Activated T-cell treated with anti-CD3 and anti-CD28 coated beads, Interleukin-2, amount 50 U/mL, for 4 hours (primary cell): Measurements from ENCODE around the gene CAMKMT. TPM values are rescaled to one million over a fixed set of nuclear protein-coding genes. Genes with fewer than 3 reads are reported as not detected.

Experiments used
- ATAC-seq, 2 donors: fragments of 200-7000 bp; cut with Tn5 transposase; one replicate each; pipeline ENCODE4 v1.10.0; 2021
- DNase-seq: peaks from one replicate; pipeline ENCODE4 v3.0.0-alpha.2; 2020
- H3K27me3 Mint-ChIP-seq: one replicate; pipeline ENCODE4 v1.8.0; 2021; ENCODE audit warnings: low read depth, mixed read lengths
- H3K36me3 Mint-ChIP-seq: one replicate; pipeline ENCODE4 v1.8.0; 2022; ENCODE audit warnings: mixed read lengths; ENCODE audit not compliant: insufficient read depth
- H3K4me1 Mint-ChIP-seq: one replicate; pipeline ENCODE4 v1.8.0; 2021; ENCODE audit warnings: low read depth, mixed read lengths
- H3K4me3 Mint-ChIP-seq: one replicate; pipeline ENCODE4 v1.8.0; 2021; ENCODE audit warnings: mild to moderate bottlenecking, moderate library complexity, mixed read lengths
- H3K9me3 Mint-ChIP-seq: one replicate; pipeline ENCODE4 v1.8.0; 2021; ENCODE audit warnings: mixed read lengths
- total RNA-seq, 3 donors: library from RNA; stranded (reverse); gene quantifications; one replicate each; pipeline ENCODE4 v1.2.1, GENCODE V29; 2021

The CAMKMT gene
- total RNA-seq, 3 donors from 2014 or later, result 9.5 to 12.3 (median 10.0) TPM

DNA sequence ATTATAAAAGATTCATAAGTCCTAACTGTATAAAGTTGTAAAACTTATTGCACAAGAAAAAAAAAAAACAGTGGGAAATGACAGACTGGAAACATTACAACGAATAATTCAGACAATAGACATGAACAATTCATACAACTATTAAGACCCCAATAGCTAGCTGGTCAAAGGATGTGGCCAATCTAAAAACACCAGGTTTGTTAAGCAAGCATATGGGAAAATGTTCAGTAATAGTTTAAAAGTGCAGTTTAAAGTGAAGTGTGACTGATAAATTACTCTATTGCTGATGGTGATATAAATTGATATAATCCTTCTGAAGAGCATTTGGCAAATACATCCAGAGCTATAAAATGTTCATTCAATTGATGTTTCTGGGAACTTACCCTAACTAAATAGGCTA, 289.0 kb downstream of the CAMKMT start:
- no peaks in the 10 kb centered on the region for H3K9me3 Mint-ChIP-seq
- peaks cover 2% of the 10 kb centered on the region for H3K36me3 Mint-ChIP-seq
- H3K27me3 Mint-ChIP-seq, result no peaks in the 10 kb centered on the region
- no peaks in the 10 kb centered on the region for H3K4me1 Mint-ChIP-seq
- no peak overlapping the region for H3K4me3 Mint-ChIP-seq
- no peak for DNase-seq
- ATAC-seq, result no peak

- Mint-ChIP-seq H3K4me1 (no peaks in the 10 kb centered on the region), H3K36me3 (peaks cover 2% of the 10 kb centered on the region), H3K27me3 (no peaks in the 10 kb centered on the region), H3K4me3 (no peak overlapping the region), H3K9me3 (no peaks in the 10 kb centered on the region)
- no peak for DNase-seq
- no peak for ATAC-seq
Measured at GRCh38 chr2:44651974-44652373, 290.2 kb downstream of the CAMKMT start.

DNA sequence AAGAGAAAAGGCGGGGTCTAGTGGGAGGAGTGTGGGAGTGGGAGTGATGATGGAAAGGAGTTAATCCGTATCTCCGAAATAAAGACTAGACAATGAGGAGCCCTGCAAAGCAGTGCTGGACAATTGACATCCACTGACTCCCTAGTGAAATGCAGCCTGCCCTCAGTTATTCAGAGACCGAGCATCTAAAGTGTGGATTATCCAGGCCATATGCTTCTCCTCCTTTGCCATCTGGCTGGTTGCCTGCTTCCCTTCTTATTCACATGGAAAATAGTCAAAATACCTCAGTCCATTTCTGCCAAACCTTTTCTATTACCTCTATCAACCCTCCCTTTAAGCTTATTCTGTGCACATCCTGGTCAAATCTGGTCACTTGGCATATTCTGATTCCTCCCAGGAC, 291.0 kb downstream of the CAMKMT start:
- H3K27me3 Mint-ChIP-seq, result no peaks in the 10 kb centered on the region
- ATAC-seq, result no peak
- no peaks in the 10 kb centered on the region for H3K4me1 Mint-ChIP-seq
- no peak for DNase-seq
- no peaks in the 10 kb centered on the region for H3K9me3 Mint-ChIP-seq
- no peak overlapping the region for H3K4me3 Mint-ChIP-seq
- peaks cover 2% of the 10 kb centered on the region for H3K36me3 Mint-ChIP-seq

- ATAC-seq, result no peak
- H3K27me3 Mint-ChIP-seq, result no peaks in the 10 kb centered on the region
- H3K9me3 Mint-ChIP-seq, result no peaks in the 10 kb centered on the region
- no peaks in the 10 kb centered on the region for H3K4me1 Mint-ChIP-seq
- DNase-seq, result no peak
- peaks cover 2% of the 10 kb centered on the region for H3K36me3 Mint-ChIP-seq
- no peak overlapping the region for H3K4me3 Mint-ChIP-seq
Measured at GRCh38 chr2:44655401-44655864, 293.7 kb downstream of the CAMKMT start.

DNA sequence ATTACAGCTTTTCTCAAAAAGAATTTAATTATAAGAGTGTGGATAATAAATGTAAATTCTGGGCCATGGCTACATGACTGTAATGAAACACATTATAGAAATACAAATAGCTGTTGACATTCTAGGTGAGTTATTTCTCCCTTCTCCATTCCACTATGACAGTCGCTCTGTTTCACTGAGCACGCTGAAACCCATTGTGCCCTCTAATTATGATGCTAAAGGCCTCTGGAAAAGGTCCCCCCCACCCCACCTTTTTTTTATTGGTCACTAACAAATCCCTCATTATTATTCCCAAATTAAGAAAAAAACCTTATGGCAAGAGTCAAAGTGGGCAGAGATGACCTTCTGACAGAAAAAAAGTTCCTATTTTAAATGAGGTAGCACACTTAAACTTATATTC, 294.7 kb downstream of the CAMKMT start:
- Mint-ChIP-seq H3K27me3 (no peaks in the 10 kb centered on the region), H3K9me3 (no peaks in the 10 kb centered on the region), H3K4me3 (no peak overlapping the region), H3K4me1 (no peaks in the 10 kb centered on the region), H3K36me3 (peaks cover 3% of the 10 kb centered on the region)
- no peak for ATAC-seq
- no peak for DNase-seq

- Mint-ChIP-seq H3K36me3 (peaks cover 10% of the 10 kb centered on the region), H3K4me3 (no peak overlapping the region), H3K27me3 (no peaks in the 10 kb centered on the region), H3K4me1 (no peaks in the 10 kb centered on the region), H3K9me3 (no peaks in the 10 kb centered on the region)
- no peak for ATAC-seq
- DNase-seq, result no peak
Measured at GRCh38 chr2:44663471-44664073, 301.8 kb downstream of the CAMKMT start.

DNA sequence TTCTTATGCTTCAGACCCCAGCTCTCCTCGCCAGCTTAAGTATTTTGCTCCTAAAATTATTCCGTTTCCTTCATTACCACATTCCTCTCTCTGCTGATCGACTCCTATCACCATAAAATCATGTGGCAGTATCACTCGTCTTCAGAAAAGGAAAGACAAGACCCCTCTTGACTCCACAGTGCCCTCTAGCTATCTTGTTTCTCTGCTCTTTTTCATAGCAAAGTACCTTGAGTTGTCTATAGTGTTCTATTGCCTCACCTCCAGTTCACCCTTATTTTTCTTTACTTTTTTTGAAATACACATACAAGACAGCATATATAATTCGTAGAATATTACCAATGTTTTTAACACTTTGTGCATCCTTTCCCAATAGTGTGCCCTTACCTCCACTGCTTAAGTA, 306.6 kb downstream of the CAMKMT start:
- ATAC-seq (no peak), DNase-seq (no peak)
- Mint-ChIP-seq H3K4me3 (no peak overlapping the region), H3K36me3 (peaks cover 6% of the 10 kb centered on the region), H3K4me1 (peaks cover 8% of the 10 kb centered on the region), H3K9me3 (no peaks in the 10 kb centered on the region), H3K27me3 (no peaks in the 10 kb centered on the region)

GRCh38 chr2:44671276-44671675, 309.5 kb downstream of the CAMKMT start:
- no peak for ATAC-seq
- no peak for DNase-seq
- no peak overlapping the region for H3K4me3 Mint-ChIP-seq
- peaks cover 16% of the 10 kb centered on the region for H3K4me1 Mint-ChIP-seq
- H3K36me3 Mint-ChIP-seq, result peaks cover 3% of the 10 kb centered on the region
- no peaks in the 10 kb centered on the region for H3K9me3 Mint-ChIP-seq
- no peaks in the 10 kb centered on the region for H3K27me3 Mint-ChIP-seq

DNA sequence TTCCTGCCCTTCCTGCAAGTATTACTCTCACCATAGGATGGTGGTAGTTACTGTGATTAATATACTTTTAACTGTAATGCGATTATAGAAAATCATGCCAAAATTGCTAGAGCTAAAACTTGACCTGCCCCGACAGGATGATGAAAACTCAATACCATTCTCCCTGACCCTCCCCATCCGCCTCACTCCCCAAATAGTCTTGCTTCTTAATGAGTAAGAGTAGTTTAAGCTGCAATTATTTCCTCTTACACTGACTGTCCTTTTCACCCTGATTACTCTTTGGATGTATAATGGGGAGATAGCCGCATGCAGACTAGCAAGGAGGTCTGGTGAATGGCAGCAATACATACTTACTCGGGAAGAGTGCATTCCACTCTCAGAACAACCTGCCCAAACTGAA, 310.2 kb downstream of the CAMKMT start:
- Mint-ChIP-seq H3K36me3 (peaks cover 3% of the 10 kb centered on the region), H3K4me3 (no peak overlapping the region), H3K4me1 (peaks cover 16% of the 10 kb centered on the region), H3K9me3 (no peaks in the 10 kb centered on the region), H3K27me3 (no peaks in the 10 kb centered on the region)
- DNase-seq (no peak), ATAC-seq (no peak)

DNA sequence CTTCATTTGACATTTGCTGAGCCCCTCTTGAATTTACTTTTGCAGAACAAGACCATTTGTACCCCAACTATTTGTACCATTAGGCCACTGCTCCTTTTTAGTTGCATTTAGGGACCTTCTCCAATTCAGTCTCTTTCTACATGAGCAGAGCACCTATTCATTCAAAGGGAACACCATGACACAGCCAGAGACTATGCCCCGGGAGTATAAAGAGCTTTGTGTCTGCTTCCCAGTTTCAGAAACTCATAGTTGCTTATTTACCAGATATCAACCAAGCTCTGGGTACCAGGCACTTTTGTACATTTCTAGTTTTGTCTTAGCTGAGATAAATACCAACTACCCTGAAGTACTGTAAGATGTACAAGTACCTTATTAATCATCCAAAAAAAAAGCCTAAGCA, 310.7 kb downstream of the CAMKMT start:
- no peaks in the 10 kb centered on the region for H3K9me3 Mint-ChIP-seq
- H3K4me3 Mint-ChIP-seq, result no peak overlapping the region
- no peak for DNase-seq
- no peaks in the 10 kb centered on the region for H3K36me3 Mint-ChIP-seq
- H3K27me3 Mint-ChIP-seq, result no peaks in the 10 kb centered on the region
- no peak for ATAC-seq
- peaks cover 16% of the 10 kb centered on the region for H3K4me1 Mint-ChIP-seq

DNA sequence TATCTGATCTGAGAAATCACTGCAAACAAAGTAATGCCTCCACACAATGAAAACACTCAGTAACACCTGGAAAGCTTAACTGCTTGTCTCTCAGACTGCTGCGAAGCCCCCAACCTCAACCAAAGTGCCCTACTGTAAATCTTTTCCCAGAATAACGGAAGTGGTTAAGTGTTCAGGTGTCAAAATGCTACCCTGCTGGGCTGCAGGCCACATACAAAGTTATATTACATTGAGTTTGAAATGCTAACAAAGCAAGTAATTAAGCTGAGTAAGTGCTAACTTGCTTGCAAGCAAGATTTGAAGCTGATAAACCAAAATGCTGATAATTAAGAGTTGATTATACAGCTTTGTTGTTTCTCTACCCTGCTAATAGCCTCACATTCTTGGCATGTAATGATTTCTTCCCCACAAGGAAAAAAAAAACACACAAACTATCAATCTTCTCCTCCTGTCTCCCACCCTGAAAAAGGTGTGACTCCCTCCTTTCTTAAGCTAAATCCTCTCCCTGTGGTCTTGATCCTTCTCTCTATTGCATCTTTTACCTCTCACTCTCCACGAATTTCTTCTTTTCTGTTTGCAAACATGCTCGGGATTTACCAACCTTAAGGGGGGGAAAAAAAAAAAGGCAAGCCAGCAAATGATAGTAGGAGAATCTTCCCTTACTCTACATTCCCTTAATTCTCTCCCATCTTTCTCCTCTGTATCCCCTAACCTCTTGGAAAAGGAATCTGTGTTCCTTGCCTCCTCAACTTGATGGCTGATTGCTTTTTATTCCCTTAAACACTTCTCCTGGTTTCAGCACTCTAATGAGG, 312.9 kb downstream of the CAMKMT start:
- Mint-ChIP-seq H3K4me3 (no peak overlapping the region), H3K9me3 (no peaks in the 10 kb centered on the region), H3K27me3 (no peaks in the 10 kb centered on the region), H3K4me1 (peaks cover 16% of the 10 kb centered on the region), H3K36me3 (peaks cover 3% of the 10 kb centered on the region)
- ATAC-seq (no peak), DNase-seq (no peak)

DNA sequence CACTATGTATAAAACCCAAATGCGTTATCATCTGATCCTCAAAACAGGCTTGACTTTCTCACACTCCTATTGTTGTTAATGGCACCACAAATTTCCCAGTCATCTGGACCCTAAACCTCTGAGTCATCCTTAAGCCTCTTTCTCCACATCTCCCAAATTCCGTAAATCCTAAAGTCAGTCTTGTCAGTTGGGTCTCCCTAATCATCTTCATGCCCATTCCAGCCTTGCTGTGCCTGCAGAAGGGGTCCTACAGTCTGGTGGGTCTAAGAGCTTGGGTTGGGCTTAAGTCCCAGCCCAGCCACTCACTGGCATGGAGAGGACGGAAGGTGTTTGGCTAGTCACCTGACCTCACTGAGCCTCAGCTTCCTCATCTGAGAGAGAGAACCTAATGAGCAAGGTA, 314.6 kb downstream of the CAMKMT start:
- Mint-ChIP-seq H3K4me3 (no peak overlapping the region), H3K36me3 (peaks cover 6% of the 10 kb centered on the region), H3K4me1 (peaks cover 16% of the 10 kb centered on the region), H3K9me3 (no peaks in the 10 kb centered on the region), H3K27me3 (no peaks in the 10 kb centered on the region)
- no peak for DNase-seq
- no peak for ATAC-seq

DNA sequence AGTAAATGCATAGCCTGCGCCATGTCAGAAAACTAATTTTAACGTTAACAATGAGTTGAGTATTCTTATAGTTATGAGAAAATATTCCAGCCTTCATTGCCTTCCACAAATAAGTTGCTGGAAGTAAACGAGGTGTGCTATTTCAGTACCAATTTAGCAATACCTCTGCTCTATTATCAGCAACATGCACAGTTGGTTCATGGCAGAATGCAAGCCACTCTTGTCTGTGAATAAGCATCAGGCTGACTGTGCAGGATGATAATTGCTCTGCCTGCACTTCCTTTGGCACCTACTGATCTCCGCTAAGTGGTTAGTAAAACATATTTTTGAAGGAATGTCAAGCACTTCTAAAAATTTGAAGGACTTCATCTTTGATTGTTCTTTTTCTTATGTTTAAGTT, 317.8 kb downstream of the CAMKMT start:
- Mint-ChIP-seq H3K27me3 (no peaks in the 10 kb centered on the region), H3K4me1 (no peaks in the 10 kb centered on the region), H3K9me3 (no peaks in the 10 kb centered on the region), H3K36me3 (peaks cover 6% of the 10 kb centered on the region), H3K4me3 (no peak overlapping the region)
- no peak for ATAC-seq
- DNase-seq, result no peak

GRCh38 chr2:44679990-44680389, 318.2 kb downstream of the CAMKMT start:
- ATAC-seq, result no peak
- DNase-seq, result no peak
- Mint-ChIP-seq H3K9me3 (no peaks in the 10 kb centered on the region), H3K4me1 (no peaks in the 10 kb centered on the region), H3K27me3 (no peaks in the 10 kb centered on the region), H3K4me3 (no peak overlapping the region), H3K36me3 (peaks cover 6% of the 10 kb centered on the region)

GRCh38 chr2:44680424-44680971, 318.8 kb downstream of the CAMKMT start:
- H3K4me1 Mint-ChIP-seq, result no peaks in the 10 kb centered on the region
- no peaks in the 10 kb centered on the region for H3K27me3 Mint-ChIP-seq

More at GRCh38 chr2:44680424-44680971, 318.8 kb downstream of the CAMKMT start:
- H3K36me3 Mint-ChIP-seq, result peaks cover 6% of the 10 kb centered on the region
- DNase-seq (no peak), ATAC-seq (no peak)
- H3K4me3 Mint-ChIP-seq, result no peak overlapping the region
- no peaks in the 10 kb centered on the region for H3K9me3 Mint-ChIP-seq
